ENCODE data around the gene NHLRC3.
A peak's percentile ranks its signal among the peaks of the same experiment; 100 is the strongest.
"Not testable (repeated sequence)": the region's sequence is repeated elsewhere in the genome, so short reads cannot be mapped to it uniquely, and the experiment has no call there.

NHLRC3 gene, protein sequence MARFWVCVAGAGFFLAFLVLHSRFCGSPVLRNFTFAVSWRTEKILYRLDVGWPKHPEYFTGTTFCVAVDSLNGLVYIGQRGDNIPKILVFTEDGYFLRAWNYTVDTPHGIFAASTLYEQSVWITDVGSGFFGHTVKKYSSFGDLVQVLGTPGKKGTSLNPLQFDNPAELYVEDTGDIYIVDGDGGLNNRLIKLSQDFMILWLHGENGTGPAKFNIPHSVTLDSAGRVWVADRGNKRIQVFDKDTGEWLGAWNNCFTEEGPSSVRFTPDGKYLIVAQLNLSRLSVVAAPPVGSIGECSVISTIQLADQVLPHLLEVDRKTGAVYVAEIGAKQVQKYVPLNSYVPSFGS

DNA sequence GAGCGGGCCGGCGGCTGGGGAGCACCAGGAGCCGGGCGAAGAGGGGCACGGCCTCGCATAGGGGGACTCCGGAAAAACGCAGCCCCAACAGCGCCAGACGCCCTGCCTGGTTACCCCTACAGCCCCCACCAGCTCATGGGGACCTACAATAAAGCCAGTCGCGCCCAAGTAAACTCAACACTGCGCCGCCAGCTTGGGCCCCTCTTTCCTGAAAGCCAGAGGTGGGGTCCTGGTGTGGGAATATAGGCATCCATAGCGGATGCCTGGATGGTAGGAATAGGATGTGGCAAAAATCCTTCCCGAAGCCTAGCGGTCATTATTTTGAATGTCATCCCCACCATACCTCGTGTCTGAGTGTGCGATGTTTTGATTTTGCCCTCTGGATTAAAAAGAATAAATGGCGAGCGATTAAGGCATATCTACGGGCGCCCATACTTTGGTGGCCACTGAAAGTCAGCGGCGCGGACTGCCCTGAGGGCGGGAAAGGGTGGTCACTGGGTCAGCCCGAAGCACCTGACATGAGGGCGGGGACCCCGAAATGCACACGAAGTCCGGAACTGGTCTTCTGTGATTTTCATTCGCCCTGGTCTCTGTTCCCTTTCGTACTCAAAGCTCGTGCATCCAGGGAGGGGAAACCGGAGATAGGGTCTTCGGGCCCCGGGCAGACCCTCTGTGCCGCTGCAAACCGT is at the start of gene NHLRC3, which contains the start of gene PROSER1:
NHLRC3 (plus strand) TSS at position 577 of the 689 bp plus-strand sequence. CDS start 184 bp downstream, outside the sequence.
PROSER1 (minus strand) TSS at position 210 of the 689 bp plus-strand sequence. CDS start 847 bp downstream, outside the sequence.
- peak; percentile 94 for DNase-seq (ENCODE audit: low read depth)
- TF ChIP-seq CTCF (IDR thresholded peaks at IDR 0.05; ENCODE audit: insufficient read depth, low read depth, low read length, missing control alignments): no peak
- H3K4me3 ChIP-seq (ENCODE audit: low read depth, low read length): peak within 1 kb of the TSS; percentile 84

- no peak within 1 kb of the TSS for H3K4me3 ChIP-seq (ENCODE audit: low read depth, low read length)
- TF ChIP-seq CTCF (IDR thresholded peaks at IDR 0.05; ENCODE audit: insufficient read depth, low read depth, low read length, missing control alignments): no peak
- DNase-seq (ENCODE audit: low read depth): no peak
Observed at GRCh38 chr13:38990693-38991092, 47.6 kb upstream of the NHLRC3 start, which contains the start of gene STOML3. STOML3 (minus strand) TSS chr13:38990831; CDS start chr13:38990721, 110 bp downstream.

GRCh38 chr13:38993381-38993780 is 44.9 kb upstream of the NHLRC3 start:
- DNase-seq (ENCODE audit: low read depth): no peak
- TF ChIP-seq CTCF (IDR thresholded peaks at IDR 0.05; ENCODE audit: insufficient read depth, low read depth, low read length, missing control alignments): no peak
- H3K4me3 ChIP-seq (ENCODE audit: low read depth, low read length): no peak overlapping the region

- H3K4me3 ChIP-seq (ENCODE audit: low read depth, low read length): no peak overlapping the region
- TF ChIP-seq CTCF (IDR thresholded peaks at IDR 0.05; ENCODE audit: insufficient read depth, low read depth, low read length, missing control alignments): no peak
- no peak for DNase-seq (ENCODE audit: low read depth)
Observed at GRCh38 chr13:38998739-38999138, 39.5 kb upstream of the NHLRC3 start.

GRCh38 chr13:39006371-39007111 is 31.7 kb upstream of the NHLRC3 start:
- not testable (repeated sequence) for DNase-seq (ENCODE audit: low read depth); H3K4me3 ChIP-seq (ENCODE audit: low read depth, low read length)

- H3K4me3 ChIP-seq (ENCODE audit: low read depth, low read length): no peak overlapping the region
- DNase-seq (ENCODE audit: low read depth): no peak
- TF ChIP-seq CTCF (IDR thresholded peaks at IDR 0.05; ENCODE audit: insufficient read depth, low read depth, low read length, missing control alignments): no peak
Observed at GRCh38 chr13:39012608-39013007, 25.6 kb upstream of the NHLRC3 start.

DNA sequence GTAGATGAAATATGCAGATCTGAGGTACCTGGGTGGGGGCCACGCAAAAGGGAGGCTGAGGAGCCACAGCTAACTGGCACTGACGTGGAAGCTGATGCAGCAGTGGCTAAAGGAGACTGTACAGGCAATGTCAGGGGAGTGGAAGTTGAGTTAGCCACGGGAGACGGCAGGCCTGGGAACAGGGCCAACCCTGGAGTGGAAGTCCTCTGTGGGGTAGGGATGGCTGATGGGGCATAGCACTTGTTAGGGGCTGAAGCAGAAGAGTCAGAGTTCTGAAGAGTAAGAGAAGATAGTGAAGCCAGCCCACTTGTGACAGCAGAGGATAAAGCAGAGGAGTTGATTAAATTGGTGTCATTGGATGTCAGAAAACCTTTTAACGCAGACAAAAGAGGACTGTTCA is 24.8 kb upstream of the NHLRC3 start:
- DNase-seq (ENCODE audit: low read depth): no peak
- TF ChIP-seq CTCF (IDR thresholded peaks at IDR 0.05; ENCODE audit: insufficient read depth, low read depth, low read length, missing control alignments): no peak
- H3K4me3 ChIP-seq (ENCODE audit: low read depth, low read length): no peak overlapping the region

All from GM12865 (cell line).